Measurements from ENCODE around the gene KCNAB2. TPM values are rescaled to one million over a fixed set of nuclear protein-coding genes. Genes with fewer than 3 reads are reported as not detected.

Gene KCNAB2
- total and polyA plus RNA-seq, 2 experiments from 2014 or later, result 3.9 to 4.8 TPM

GRCh38 chr1:6134741-6135510 lies 89.2 kb downstream of the KCNAB2 start:
- no peaks in the 10 kb centered on the region for H3K9me3 ChIP-seq (ENCODE audit: low read depth)
- no peak overlapping the region for H3K27ac ChIP-seq
- H3K9ac ChIP-seq, result no peak overlapping the region
- no peak overlapping the region for H2AFZ ChIP-seq
- H3K9me2 ChIP-seq (ENCODE audit: insufficient read depth), result no peaks in the 10 kb centered on the region
- 0 out of 2 replicates have a peak, but pooled peaks cover 8% of the 10 kb centered on the region for H3K27me3 ChIP-seq (replicated peaks; ENCODE audit: insufficient read depth)
- H3K79me2 ChIP-seq (ENCODE audit: insufficient read depth), result no peaks in the 10 kb centered on the region
- H4K20me1 ChIP-seq (ENCODE audit: insufficient read depth), result no peaks in the 10 kb centered on the region
- H3K4me1 ChIP-seq (ENCODE audit: insufficient read depth), result no peaks in the 10 kb centered on the region
- 64 to 65% methylated on average over 22 of the region's 22 CpGs for WGBS, 2 experiments (ENCODE audit: low coverage in 1 of 2, low lambda C conversion rate in 2 of 2, missing lambda C conversion rate in 2 of 2)
- no peak overlapping the region for H3K4me2 ChIP-seq (ENCODE audit: unreplicated experiment)
- no peaks in the 10 kb centered on the region for H3F3A ChIP-seq (ENCODE audit: insufficient read depth)
- in situ Hi-C loops (cut with MboI), result no loop called here
- H3K4me3 ChIP-seq, result no peak overlapping the region
- H3K36me3 ChIP-seq (ENCODE audit: low read depth), result no peaks in the 10 kb centered on the region
- DNase-seq, result no peak
- TF ChIP-seq EZH2 (IDR thresholded peaks at IDR 0.05; ENCODE audit: insufficient read depth, poor library complexity, severe bottlenecking) (no peak), EZH2phosphoT487 (IDR thresholded peaks at IDR 0.05; ENCODE audit: insufficient read depth, low read depth) (no peak)

- Histone ChIP-seq H3K79me2 (ENCODE audit: insufficient read depth) (no peaks in the 10 kb centered on the region), H2AFZ (no peak overlapping the region), H3K27me3 (replicated peaks; ENCODE audit: insufficient read depth) (0 out of 2 replicates have a peak, but pooled peaks cover 9% of the 10 kb centered on the region), H3K4me2 (ENCODE audit: unreplicated experiment) (no peak overlapping the region), H3K9me3 (ENCODE audit: low read depth) (no peaks in the 10 kb centered on the region), H3K27ac (no peak overlapping the region), H3K36me3 (ENCODE audit: low read depth) (no peaks in the 10 kb centered on the region), H3F3A (ENCODE audit: insufficient read depth) (no peaks in the 10 kb centered on the region), H3K4me1 (ENCODE audit: insufficient read depth) (no peaks in the 10 kb centered on the region), H3K9me2 (ENCODE audit: insufficient read depth) (no peaks in the 10 kb centered on the region), H3K4me3 (no peak overlapping the region), H4K20me1 (ENCODE audit: insufficient read depth) (no peaks in the 10 kb centered on the region), H3K9ac (no peak overlapping the region)
- 57 to 58% methylated on average over 16 of the region's 16 CpGs for WGBS, 2 experiments (ENCODE audit: low coverage in 1 of 2, low lambda C conversion rate in 2 of 2, missing lambda C conversion rate in 2 of 2)
- no peak for TF ChIP-seq EZH2phosphoT487 (IDR thresholded peaks at IDR 0.05; ENCODE audit: insufficient read depth, low read depth)
- TF ChIP-seq EZH2 (IDR thresholded peaks at IDR 0.05; ENCODE audit: insufficient read depth, poor library complexity, severe bottlenecking), result no peak
- in situ Hi-C loops (cut with MboI), result no loop called here
- DNase-seq, result no peak
Observed at GRCh38 chr1:6136516-6137220, 91.0 kb downstream of the KCNAB2 start.

DNA sequence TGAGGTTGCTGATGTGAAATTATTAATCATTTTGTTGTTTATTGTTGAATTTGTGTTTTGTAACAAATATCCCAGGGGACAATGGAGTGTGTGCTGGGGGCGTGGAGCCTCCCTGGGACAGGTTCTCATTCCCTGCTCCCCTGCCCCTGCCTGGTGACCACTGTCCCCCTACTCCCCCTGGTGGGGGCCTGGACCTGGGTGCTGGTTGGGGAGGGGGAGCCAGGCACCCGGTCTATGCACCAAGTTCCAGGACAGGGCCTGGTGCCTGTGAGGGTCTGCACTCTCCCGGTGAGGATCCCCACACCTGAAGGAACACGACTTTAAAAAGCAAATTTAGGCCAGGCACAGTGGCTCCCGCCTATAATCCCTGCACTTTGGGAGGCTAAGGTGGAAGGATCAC lies 92.1 kb downstream of the KCNAB2 start:
- Histone ChIP-seq H3K4me1 (ENCODE audit: insufficient read depth) (no peaks in the 10 kb centered on the region), H3K79me2 (ENCODE audit: insufficient read depth) (no peaks in the 10 kb centered on the region), H3K9me2 (ENCODE audit: insufficient read depth) (no peaks in the 10 kb centered on the region), H3F3A (ENCODE audit: insufficient read depth) (no peaks in the 10 kb centered on the region), H4K20me1 (ENCODE audit: insufficient read depth) (no peaks in the 10 kb centered on the region), H3K9me3 (ENCODE audit: low read depth) (no peaks in the 10 kb centered on the region), H3K36me3 (ENCODE audit: low read depth) (no peaks in the 10 kb centered on the region), H2AFZ (no peak overlapping the region), H3K4me2 (ENCODE audit: unreplicated experiment) (no peak overlapping the region), H3K9ac (no peak overlapping the region), H3K27me3 (replicated peaks; ENCODE audit: insufficient read depth) (0 out of 2 replicates have a peak, but pooled peaks cover 9% of the 10 kb centered on the region), H3K27ac (no peak overlapping the region), H3K4me3 (no peak overlapping the region)
- DNase-seq, result no peak
- in situ Hi-C loops (cut with MboI), result no loop called here
- TF ChIP-seq EZH2phosphoT487 (IDR thresholded peaks at IDR 0.05; ENCODE audit: insufficient read depth, low read depth) (no peak), EZH2 (IDR thresholded peaks at IDR 0.05; ENCODE audit: insufficient read depth, poor library complexity, severe bottlenecking) (no peak)
- 45 to 49% methylated on average over 4 to 5 of the region's 5 CpGs for WGBS, 2 experiments (ENCODE audit: low coverage in 1 of 2, low lambda C conversion rate in 2 of 2, missing lambda C conversion rate in 2 of 2)

DNA sequence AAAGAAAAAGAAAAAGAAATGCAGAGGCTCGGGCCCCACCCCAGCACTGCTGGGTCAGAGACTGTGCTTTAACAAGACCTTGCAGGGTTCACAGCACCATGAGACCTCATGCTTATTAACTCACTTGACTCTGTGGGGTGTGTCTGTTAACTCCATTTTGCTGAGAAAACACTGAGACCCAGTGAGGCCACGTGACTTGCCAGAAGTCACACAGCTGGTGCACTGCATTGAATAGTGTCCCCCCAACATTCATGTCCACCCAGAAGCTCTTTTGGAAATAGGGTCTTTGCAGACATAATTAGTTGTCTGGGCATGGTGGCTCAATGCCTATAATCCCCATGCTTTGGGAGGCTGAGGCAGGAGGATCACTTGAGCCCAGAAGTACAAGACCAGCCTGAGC lies 94.7 kb downstream of the KCNAB2 start:
- Histone ChIP-seq H3K27me3 (replicated peaks; ENCODE audit: insufficient read depth) (0 out of 2 replicates have a peak, but pooled peaks cover 9% of the 10 kb centered on the region), H3K9me2 (ENCODE audit: insufficient read depth) (no peaks in the 10 kb centered on the region), H3K27ac (no peak overlapping the region), H4K20me1 (ENCODE audit: insufficient read depth) (no peaks in the 10 kb centered on the region), H3K79me2 (ENCODE audit: insufficient read depth) (no peaks in the 10 kb centered on the region), H3K4me1 (ENCODE audit: insufficient read depth) (no peaks in the 10 kb centered on the region), H3K36me3 (ENCODE audit: low read depth) (no peaks in the 10 kb centered on the region), H3K4me2 (ENCODE audit: unreplicated experiment) (no peak overlapping the region), H3K9me3 (ENCODE audit: low read depth) (no peaks in the 10 kb centered on the region), H2AFZ (no peak overlapping the region), H3K4me3 (no peak overlapping the region), H3K9ac (no peak overlapping the region), H3F3A (ENCODE audit: insufficient read depth) (no peaks in the 10 kb centered on the region)
- no peak for DNase-seq
- WGBS, 2 experiments (ENCODE audit: low coverage in 1 of 2, low lambda C conversion rate in 2 of 2, missing lambda C conversion rate in 2 of 2), result 43 to 54% methylated on average over 2 of the region's 2 CpGs
- no peak for TF ChIP-seq EZH2 (IDR thresholded peaks at IDR 0.05; ENCODE audit: insufficient read depth, poor library complexity, severe bottlenecking)
- no peak for TF ChIP-seq EZH2phosphoT487 (IDR thresholded peaks at IDR 0.05; ENCODE audit: insufficient read depth, low read depth)
- in situ Hi-C loops (cut with MboI), result no loop called here

All from GM23248 (cell line).